GM23248 (cell line): Measurements from ENCODE around the gene PEX19. TPM values are rescaled to one million over a fixed set of nuclear protein-coding genes. Genes with fewer than 3 reads are reported as not detected.

Experiments
- DNase-seq: peaks from one replicate; pipeline ENCODE4 v3.0.0-alpha.2; 2015
- H2AFZ ChIP-seq: fragments of 200-600 bp; sonication (generic); 2 replicates; pipeline ENCODE4 v1.6.1; 2016; ENCODE audit warnings: antibody characterized with exemption
- H3F3A ChIP-seq: fragments of 200-600 bp; sonication (generic); 2 replicates; pipeline ENCODE4 v1.6.1; 2016; ENCODE audit warnings: mild to moderate bottlenecking, antibody characterized with exemption, mixed run types; ENCODE audit not compliant: insufficient read depth
- H3K27ac ChIP-seq: fragments of 200-600 bp; sonication (generic); 2 replicates; pipeline ENCODE4 v1.5.1; 2016; ENCODE audit warnings: mild to moderate bottlenecking
- H3K27me3 ChIP-seq: fragments of 200-600 bp; sonication (generic); replicated peaks from 2 replicates; pipeline ENCODE4 v1.6.1; 2016; ENCODE audit warnings: mild to moderate bottlenecking; ENCODE audit not compliant: insufficient read depth
- H3K36me3 ChIP-seq: fragments of 200-600 bp; sonication (generic); 2 replicates; pipeline ENCODE4 v1.6.1; 2016; ENCODE audit warnings: low read depth, mild to moderate bottlenecking
- H3K4me1 ChIP-seq: fragments of 200-600 bp; sonication (generic); 2 replicates; pipeline ENCODE4 v1.6.1; 2016; ENCODE audit warnings: mild to moderate bottlenecking; ENCODE audit not compliant: insufficient read depth
- H3K4me2 ChIP-seq: fragments of 200-600 bp; sonication (generic); one replicate; pipeline ENCODE4 v1.6.1; 2016; ENCODE audit warnings: mild to moderate bottlenecking; ENCODE audit not compliant: unreplicated experiment
- H3K4me3 ChIP-seq: fragments of 200-600 bp; sonication (generic); 2 replicates; pipeline ENCODE4 v1.5.1; 2016; ENCODE audit warnings: mild to moderate bottlenecking
- H3K79me2 ChIP-seq: fragments of 200-600 bp; sonication (generic); 2 replicates; pipeline ENCODE4 v1.6.1; 2016; ENCODE audit warnings: mild to moderate bottlenecking; ENCODE audit not compliant: insufficient read depth
- H3K9ac ChIP-seq: fragments of 200-600 bp; sonication (generic); 2 replicates; pipeline ENCODE4 v1.6.1; 2016; ENCODE audit warnings: mild to moderate bottlenecking
- H3K9me2 ChIP-seq: fragments of 200-600 bp; sonication (generic); 2 replicates; pipeline ENCODE4 v1.6.1; 2016; ENCODE audit warnings: mixed run types, mild to moderate bottlenecking, moderate library complexity; ENCODE audit not compliant: insufficient read depth
- H3K9me3 ChIP-seq: fragments of 200-600 bp; sonication (generic); one replicate; pipeline ENCODE4 v1.6.1; 2017; ENCODE audit warnings: low read depth
- H4K20me1 ChIP-seq: fragments of 200-600 bp; sonication (generic); 2 replicates; pipeline ENCODE4 v1.6.0; 2016; ENCODE audit not compliant: insufficient read depth
- EZH2 ChIP-seq: fragments of 200-600 bp; sonication (generic); IDR thresholded peaks from 2 replicates; pipeline ENCODE4 v1.6.1; 2018; ENCODE audit warnings: antibody characterized with exemption, mild to moderate bottlenecking; ENCODE audit not compliant: insufficient read depth, poor library complexity, severe bottlenecking
- EZH2phosphoT487 ChIP-seq: fragments of 200-600 bp; sonication (generic); IDR thresholded peaks from 2 replicates; pipeline ENCODE4 v1.6.1; 2018; ENCODE audit warnings: antibody characterized with exemption, moderate library complexity, mild to moderate bottlenecking, low read depth; ENCODE audit not compliant: insufficient read depth
- WGBS, 2 experiments: methylation state at CpG; one replicate each; pipeline ENCODE4 v1.1.6; 2015 to 2017; ENCODE audit warnings: low lambda C conversion rate in 2 of 2, low coverage in 1 of 2; ENCODE audit errors: missing lambda C conversion rate in 2 of 2; 5-methylcytosine and 5-hydroxymethylcytosine counted together
- in situ Hi-C: fragments of 300-500 bp; cut with MboI; formaldehyde crosslinking; loops from 2 replicates; pipeline ENCODE4 v1.15.0; 2020
- polyA plus RNA-seq: library from polyadenylated mRNA; unstranded; fragments of >200 nt; fragmentation: Nextera tagmentation; extraction: Ambion mirVana; gene quantifications from 2 replicates; pipeline ENCODE4 v1.2.1, GENCODE V29; 2016
- total RNA-seq: library from RNA; depleted of rRNA; stranded (reverse); fragments of >200 nt; shearing (Covaris generic); gene quantifications from 2 replicates; pipeline ENCODE4 v1.2.3, GENCODE V29; 2014

Gene PEX19
- total and polyA plus RNA-seq, 2 experiments from 2014 or later = 38.9 to 52.4 TPM

DNA sequence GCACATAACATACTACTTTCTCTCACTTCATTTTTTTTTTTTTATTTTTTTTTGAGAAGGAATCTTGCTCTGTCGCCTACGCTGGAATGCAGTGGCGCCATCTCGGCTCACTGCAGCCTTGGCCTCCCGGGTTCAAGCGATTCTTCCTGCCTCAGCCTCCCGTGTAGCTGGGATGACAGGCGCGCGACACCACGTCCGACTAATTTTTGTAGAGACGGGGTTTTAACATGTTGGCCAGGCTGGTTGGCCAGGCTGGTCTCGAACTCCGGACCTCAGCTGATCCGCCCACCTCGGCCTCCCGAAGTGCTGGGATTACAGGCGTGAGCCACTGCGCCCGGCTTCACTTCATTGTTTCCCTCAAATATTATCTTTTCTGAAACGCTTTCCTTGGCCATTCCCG, 573 bp upstream of the PEX19 start:
- H3K36me3 ChIP-seq = peaks cover 38% of the 10 kb centered on the region
- H3K9me3 ChIP-seq = no peaks in the 10 kb centered on the region
- H2AFZ ChIP-seq = no peak overlapping the region
- H4K20me1 ChIP-seq = no peaks in the 10 kb centered on the region
- peak overlapping the region; percentile 86 for H3K4me3 ChIP-seq
- H3K27ac ChIP-seq = no peak overlapping the region
- H3K4me1 ChIP-seq = peaks cover 8% of the 10 kb centered on the region
- H3K9me2 ChIP-seq = no peaks in the 10 kb centered on the region
- H3F3A ChIP-seq = peaks cover 56% of the 10 kb centered on the region
- in situ Hi-C loops = no loop called here
- H3K4me2 ChIP-seq = peak overlapping the region; percentile 71
- H3K27me3 ChIP-seq = no peaks in the 10 kb centered on the region
- no peak for TF ChIP-seq EZH2
- no peak for TF ChIP-seq EZH2phosphoT487
- no peak for DNase-seq
- H3K9ac ChIP-seq = peak overlapping the region; percentile 91
- 80 to 86% methylated on average over 23 of the region's 23 CpGs for WGBS, 2 experiments
- peaks cover 45% of the 10 kb centered on the region for H3K79me2 ChIP-seq

DNA sequence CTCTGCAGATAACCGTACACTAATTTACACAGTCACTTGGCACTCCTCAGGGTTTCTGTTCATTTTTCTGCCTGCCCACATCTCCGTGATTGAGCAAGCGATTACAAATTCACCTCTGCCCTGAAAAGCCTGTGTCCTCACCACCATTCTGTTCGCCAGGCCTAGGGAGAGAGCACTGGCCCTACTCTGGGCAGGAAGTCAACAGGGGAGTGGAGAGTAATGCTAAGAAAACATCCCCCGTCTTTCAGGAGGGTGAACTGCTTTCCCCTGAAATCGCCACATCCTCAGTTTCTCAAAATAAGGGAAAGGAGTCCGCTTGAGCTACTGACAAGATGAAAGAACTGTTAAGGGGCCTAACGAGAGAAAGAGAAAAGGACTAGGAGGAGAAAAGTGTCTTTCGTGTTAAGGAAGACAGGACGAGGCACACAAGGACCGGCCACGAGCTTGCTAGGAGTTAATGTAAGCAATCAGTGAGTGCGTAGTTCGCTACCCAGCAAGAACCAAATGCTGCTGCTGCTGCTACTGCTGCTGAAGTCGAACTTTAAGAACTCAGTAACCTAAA, 632 bp downstream of the PEX19 start:
- Histone ChIP-seq H3K4me3 (peak overlapping the region; percentile 86), H3K4me1 (peaks cover 8% of the 10 kb centered on the region)

DNA sequence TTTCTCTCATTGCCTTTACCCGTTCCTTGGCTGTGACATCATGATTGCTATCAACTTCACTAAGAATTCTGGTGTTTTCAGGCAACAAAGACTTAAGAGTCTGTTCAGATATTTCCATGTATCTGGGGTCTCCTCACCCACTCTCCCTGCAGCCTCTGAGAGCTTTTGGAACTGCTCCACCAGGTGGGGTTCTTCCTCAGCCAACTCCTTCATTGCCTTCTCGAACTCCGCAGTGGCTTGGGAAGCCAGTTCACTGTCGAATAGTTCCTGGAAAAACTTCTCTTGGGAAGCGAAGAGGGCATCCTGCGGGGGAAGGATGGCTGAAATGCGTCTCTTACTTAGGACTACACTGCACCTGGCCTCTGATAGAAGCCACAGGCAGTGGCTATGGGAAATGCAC, 2.1 kb downstream of the PEX19 start:
- TF ChIP-seq EZH2phosphoT487 = no peak
- no peak for TF ChIP-seq EZH2
- peaks cover 35% of the 10 kb centered on the region for H3K79me2 ChIP-seq
- H3K4me3 ChIP-seq = no peak overlapping the region
- no peak overlapping the region for H3K27ac ChIP-seq
- no peaks in the 10 kb centered on the region for H3K9me3 ChIP-seq
- no peak for DNase-seq
- H3K9me2 ChIP-seq = no peaks in the 10 kb centered on the region
- 93 to 94% methylated on average over 7 of the region's 7 CpGs for WGBS, 2 experiments
- peak overlapping the region; percentile 93 for H3K4me2 ChIP-seq
- H4K20me1 ChIP-seq = no peaks in the 10 kb centered on the region
- in situ Hi-C loops = no loop called here
- no peak overlapping the region for H2AFZ ChIP-seq
- no peaks in the 10 kb centered on the region for H3K27me3 ChIP-seq
- no peak overlapping the region for H3K9ac ChIP-seq
- H3F3A ChIP-seq = peaks cover 30% of the 10 kb centered on the region
- peaks cover 8% of the 10 kb centered on the region for H3K4me1 ChIP-seq
- peaks cover 35% of the 10 kb centered on the region for H3K36me3 ChIP-seq

More for the DNA sequence above, 632 bp downstream of the PEX19 start:
- in situ Hi-C loops = no loop called here
- peak overlapping the region; percentile 91 for H3K9ac ChIP-seq
- H3K9me2 ChIP-seq = no peaks in the 10 kb centered on the region
- no peaks in the 10 kb centered on the region for H3K9me3 ChIP-seq
- H2AFZ ChIP-seq = peak overlapping the region; percentile 72
- H3K27me3 ChIP-seq = no peaks in the 10 kb centered on the region
- no peaks in the 10 kb centered on the region for H4K20me1 ChIP-seq
- peaks cover 35% of the 10 kb centered on the region for H3K79me2 ChIP-seq
- H3K4me2 ChIP-seq = peak overlapping the region; percentile 93
- peak overlapping the region; percentile 93 for H3K27ac ChIP-seq
- DNase-seq = peak; percentile 90
- peaks cover 35% of the 10 kb centered on the region for H3K36me3 ChIP-seq
- TF ChIP-seq EZH2 (no peak), EZH2phosphoT487 (no peak)
- H3F3A ChIP-seq = peaks cover 44% of the 10 kb centered on the region
- WGBS, 2 experiments = 1% methylated on average over 15 of the region's 15 CpGs

DNA sequence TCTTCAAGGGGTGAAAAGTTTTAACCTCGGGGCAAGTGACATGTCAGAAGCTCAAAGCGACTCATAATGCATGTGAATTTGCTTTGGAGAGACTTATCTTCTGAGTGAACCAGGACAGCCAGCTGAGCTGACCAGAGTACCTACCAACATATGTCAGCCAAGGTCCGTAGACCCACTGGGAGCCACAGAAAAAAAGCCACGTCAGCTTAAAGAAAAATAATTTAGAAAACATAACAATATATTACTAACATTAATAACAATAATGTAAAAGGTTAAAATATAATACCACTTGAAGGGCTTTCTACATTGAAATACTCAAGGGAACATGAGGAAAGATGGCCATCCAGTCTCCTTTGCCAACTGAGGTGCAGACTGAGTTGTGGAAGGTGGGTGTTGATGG, 6.9 kb downstream of the PEX19 start:
- H3K9me3 ChIP-seq = no peaks in the 10 kb centered on the region
- in situ Hi-C loops = no loop called here
- H3K4me1 ChIP-seq = no peaks in the 10 kb centered on the region
- peaks cover 42% of the 10 kb centered on the region for H3K36me3 ChIP-seq
- 86 to 94% methylated on average over 4 of the region's 4 CpGs for WGBS, 2 experiments
- no peaks in the 10 kb centered on the region for H3K9me2 ChIP-seq
- H3K27ac ChIP-seq = no peak overlapping the region
- H3F3A ChIP-seq = no peaks in the 10 kb centered on the region
- no peaks in the 10 kb centered on the region for H4K20me1 ChIP-seq
- peaks cover 17% of the 10 kb centered on the region for H3K79me2 ChIP-seq
- no peak overlapping the region for H3K4me2 ChIP-seq
- H3K4me3 ChIP-seq = no peak overlapping the region
- no peaks in the 10 kb centered on the region for H3K27me3 ChIP-seq
- no peak overlapping the region for H2AFZ ChIP-seq
- no peak for DNase-seq
- no peak for TF ChIP-seq EZH2phosphoT487
- no peak for TF ChIP-seq EZH2
- H3K9ac ChIP-seq = no peak overlapping the region
